HG03442 (cell line): ENCODE measurements around the gene HPSE2.

Experiments
- ATAC-seq: cut with Tn5 transposase; IDR thresholded peaks from one replicate; pipeline ENCODE4 v1.9.1; 2021; ENCODE audit warnings: mild to moderate bottlenecking, moderate library complexity; ENCODE audit not compliant: unreplicated experiment

HPSE2 gene

DNA sequence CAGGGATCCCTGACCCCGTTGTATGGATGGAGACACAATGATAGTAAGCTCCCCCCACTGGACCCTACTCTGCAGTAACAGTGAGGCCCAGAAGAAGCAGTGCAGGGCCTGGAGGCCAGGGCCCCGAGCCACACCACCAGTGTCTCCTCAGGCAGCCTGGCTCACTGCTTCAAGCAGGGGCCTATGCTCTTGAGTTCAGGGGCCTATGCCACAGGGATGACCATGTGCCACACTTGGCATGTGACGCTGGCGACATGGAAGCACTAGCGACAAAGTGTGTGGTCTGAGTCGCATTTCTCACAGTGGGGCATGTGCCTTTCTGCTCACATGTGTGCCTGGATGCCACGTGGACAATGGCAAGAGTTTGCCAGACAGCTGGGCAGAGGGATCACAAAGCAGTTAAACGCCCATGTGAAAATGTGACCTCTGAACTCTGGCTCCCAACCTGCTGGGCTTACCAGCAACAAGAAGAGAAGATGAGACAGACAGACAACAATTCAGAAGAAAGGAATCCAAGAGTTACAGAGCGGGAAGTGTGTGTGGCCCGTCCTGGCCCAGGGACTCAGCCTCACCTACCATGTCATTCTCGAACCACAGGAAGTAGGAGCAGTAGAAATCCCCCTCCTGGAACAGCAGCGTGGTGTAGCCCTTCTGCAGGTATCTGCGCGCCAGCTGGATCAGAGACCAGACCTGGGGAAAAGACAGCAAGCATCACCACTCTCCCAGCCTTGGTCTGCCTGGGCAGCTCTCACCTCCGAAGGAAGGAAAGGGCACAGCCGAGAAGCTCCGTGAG lies 816.0 kb downstream of the HPSE2 start:
- ATAC-seq = no peak

DNA sequence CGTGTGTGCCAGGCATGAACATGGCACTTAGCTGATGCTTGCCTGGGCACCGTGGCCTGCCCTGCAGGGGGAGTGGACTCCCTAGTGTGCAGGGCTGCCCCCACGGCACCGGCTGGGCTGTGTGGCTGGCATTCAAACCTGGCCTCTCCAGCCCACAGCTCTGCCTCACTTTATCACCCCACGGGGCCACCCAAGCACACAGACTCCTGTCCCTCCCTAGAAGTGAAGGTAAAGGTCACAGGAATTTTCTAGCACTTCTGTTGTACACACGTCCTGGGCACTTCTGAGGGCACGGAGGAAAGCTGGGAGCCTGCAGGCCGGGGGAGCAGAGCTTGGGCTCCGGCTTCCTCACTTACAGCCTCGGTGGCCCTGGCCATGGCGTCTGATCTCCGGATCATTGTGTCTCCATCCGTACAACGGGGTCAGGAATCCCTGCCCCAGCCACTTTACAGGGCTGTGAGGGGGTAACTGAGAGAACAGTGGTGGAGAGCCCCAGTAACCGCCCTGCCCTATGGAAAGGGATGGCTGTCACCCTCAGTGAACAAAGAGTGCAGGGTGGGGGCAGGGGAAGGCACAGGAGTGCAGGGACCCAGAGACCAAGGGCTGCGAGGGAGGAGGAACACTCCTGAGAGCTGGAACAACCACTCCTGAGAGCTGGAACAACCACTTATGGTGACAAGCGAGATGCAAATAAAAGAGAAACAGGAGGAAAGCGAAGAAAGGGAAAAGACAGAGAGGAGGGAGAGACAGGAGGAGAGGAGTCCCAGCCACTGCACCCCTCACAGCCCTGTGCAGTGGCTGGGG lies 816.8 kb downstream of the HPSE2 start:
- ATAC-seq = no peak

DNA sequence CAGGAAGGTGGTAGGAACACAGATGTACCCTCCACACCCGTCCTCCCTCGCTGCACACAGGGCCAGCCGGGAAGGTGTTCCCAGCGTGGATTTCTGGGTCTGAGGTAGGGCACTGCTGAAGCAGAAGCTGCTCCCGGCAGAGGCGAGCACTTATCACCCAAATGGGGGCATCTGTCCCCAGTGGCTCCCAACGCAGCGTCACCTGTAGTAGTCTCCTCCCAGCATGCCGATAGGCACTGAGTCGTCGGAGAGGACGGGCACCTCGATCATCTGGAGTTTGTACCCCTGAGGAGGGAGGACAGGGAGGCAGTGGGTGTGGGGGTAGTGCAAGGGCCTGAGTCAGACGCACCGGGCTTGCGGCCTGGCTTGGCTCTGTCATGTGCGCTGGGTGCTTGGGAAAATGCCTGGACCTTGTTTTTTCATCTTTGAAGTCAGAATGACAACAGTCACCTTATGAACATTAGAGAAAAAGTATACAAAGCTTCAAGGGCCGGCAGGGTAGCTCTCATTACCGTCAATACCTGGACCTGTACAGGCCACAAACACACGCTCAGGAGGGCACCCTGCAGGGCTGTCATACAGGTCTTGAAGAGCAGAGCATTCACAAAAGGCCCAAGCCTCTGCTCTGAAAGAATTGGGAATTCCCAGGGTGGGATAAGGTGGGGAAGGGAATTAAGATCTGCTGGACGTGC lies 817.5 kb downstream of the HPSE2 start:
- ATAC-seq = no peak

DNA sequence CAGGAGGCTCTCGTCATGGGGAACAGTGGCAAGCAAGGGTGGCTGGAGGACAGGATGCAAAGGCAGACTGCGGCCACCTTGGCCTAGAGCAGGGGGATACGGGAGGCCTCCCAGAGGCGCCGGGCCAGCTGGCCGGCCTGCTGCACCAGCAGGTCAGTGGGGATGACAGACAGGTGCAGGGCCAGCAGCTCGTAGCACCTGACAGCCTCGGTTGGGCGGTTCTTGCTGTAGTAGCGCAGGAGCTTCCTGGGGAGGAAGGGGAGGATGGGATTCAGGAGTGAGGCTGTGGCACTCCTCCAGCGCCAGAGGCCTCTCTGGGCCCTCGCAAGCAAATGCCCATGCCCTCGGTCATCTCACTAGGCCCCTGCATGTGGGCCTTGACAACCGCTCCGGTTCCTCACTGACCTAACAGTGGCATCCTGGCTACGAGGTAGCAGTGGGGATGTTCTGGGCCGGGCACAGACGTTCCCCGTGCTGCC lies 818.1 kb downstream of the HPSE2 start:
- ATAC-seq = no peak

DNA sequence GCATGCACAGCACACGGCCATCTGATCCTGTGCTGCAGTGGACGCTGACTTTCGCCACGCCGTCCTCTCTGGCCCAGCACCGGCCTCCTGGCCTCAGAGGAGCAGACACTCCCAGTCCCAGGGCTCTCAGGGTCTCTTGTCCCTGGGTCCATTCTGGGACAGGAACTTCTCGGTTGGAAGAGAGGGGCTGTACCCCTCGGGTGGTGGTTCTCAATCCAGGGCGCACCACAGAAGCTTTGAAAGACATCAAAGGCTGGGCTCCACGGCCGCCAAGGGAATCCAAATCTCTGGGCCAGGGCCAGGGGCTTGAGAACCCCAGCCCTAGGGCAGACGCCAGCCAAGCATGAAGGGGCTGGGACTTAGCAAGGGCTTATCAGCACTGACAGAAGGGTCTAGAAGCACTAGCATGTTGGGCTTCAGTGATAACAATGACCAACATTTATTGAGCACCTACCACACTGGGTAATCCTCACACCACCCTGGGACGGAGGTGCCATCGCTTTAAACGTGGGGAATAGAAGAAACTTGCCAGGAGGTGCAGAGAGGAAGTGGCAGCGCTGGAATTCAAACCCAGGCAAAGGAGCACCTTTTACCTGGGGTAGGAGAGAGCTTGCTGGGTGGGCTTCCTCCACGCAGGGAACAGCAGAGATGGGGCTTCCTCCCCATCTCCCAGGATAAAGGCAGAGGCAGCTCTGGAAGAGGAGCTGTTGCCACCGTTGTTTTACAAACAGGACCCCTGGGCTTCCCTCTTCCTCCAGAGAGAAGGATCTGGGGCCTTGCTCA lies 818.9 kb downstream of the HPSE2 start:
- no peak for ATAC-seq

DNA sequence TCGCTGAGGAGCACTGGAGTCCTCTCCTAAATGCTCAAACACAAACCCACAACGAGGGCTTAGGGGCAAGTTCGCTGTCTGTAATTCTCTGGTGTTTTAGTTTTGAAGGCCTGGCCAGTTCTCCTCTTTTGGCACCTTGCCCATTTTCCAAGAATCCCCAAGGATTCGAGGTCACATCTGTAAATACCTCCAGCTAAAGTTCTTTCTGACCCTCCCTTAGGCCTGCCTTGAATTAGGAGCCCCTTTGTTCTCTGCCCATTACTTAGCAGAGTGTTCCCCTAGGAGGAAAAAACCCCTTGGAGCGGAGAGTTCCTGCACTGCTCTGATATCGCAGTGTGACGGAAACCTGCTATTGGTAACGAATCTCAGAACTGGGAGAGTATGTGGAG lies 819.9 kb downstream of the HPSE2 start:
- no peak for ATAC-seq

DNA sequence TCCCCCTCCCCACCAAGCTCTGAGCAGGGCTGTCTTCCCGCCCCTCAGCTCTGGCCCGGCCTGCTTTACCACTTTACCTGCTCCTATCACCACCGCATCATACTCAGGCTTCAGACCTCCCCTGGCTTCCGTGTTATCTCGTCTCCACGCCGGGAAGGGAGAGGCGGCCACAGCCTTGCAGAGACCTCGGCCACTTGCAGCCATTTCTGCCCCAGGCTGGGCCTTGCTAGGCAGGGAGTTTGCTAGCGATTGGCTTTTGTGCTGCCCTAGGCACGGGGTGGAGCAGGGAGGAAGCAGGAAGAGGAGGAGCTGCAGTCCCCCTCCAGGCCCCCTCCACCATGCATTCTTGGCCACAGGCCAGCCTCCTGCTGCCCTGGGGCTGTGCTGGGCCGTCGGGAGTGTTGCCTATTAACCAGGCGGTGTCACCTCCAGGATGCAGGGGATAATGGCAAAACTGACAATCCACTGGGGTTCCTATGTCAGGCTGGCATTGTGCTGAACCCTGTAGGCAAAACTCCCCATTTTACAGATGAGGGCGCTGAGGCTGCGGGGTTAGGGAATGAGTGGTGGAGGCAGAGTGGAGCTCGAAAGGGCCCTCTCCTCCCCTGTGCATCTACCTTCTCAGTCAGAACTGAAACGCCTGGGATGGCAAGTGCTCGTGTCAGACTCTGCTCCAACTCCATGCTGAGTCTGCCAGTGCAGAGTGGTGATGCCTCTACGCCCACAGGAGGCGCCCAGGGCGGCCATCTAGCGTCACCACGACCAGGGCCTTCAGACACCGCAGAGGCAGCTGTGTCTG lies 820.5 kb downstream of the HPSE2 start, which contains the start of gene PYROXD2:
TSS of gene PYROXD2 (minus strand) at position 251 of the 799 bp plus-strand sequence. CDS start at position 204, 47 bp downstream.
- peak; percentile 52 for ATAC-seq

DNA sequence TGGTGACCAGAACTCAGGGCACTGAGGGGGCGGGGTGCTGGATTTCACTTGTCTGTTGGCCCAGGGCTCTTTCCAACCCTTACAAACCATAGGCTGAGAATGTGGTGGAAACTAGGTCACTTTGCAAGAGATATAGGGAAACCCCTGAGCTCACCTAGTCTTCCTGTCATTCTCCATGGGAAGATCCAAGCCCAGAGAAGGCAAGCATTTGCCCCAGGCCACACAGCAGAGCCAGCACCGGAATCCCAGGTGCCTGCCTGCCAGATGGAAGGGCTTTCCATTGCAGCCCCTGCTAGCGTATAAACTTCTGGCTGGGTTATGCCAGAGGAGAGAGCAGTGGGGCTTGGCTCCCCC lies 821.1 kb downstream of the HPSE2 start:
- no peak for ATAC-seq

DNA sequence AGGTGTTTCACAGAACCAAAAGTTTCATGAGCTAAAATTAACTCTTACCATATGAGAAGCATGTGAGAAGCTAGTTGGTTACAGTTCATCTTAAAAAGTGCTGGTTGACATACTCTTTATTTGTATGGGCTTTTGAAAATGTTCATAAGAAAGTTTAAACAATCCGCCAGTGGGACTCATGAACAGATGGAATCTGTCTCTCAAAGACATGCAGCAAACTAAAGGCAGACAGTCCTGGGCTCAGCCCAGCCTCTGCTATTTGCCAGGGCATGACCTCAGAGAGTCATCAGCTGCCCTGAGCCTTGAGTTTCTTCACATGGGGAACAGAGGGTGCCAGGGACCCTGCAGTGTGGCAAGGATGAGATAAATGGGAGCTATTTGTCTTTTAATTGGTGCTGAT lies 823.9 kb downstream of the HPSE2 start:
- no peak for ATAC-seq

DNA sequence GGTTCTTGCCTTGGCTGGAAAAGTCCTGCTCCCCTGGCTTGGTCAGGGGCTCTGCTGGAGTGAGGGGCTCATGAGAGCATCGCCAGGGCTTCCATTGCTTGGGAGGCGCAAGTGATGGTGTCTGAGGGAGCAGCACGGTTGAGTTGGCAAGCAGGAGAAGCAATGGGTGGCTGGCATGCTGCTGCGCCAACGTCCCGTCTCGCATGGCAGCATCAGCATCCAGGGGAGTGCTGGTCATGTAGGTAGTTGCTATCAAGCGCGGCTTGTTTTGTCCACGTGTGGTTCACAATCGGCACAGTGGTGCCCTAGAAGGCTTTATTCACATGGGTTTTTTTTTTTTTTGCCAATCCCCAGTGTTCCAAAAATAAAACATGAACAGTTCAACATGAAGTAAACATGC lies 824.5 kb downstream of the HPSE2 start:
- no peak for ATAC-seq

DNA sequence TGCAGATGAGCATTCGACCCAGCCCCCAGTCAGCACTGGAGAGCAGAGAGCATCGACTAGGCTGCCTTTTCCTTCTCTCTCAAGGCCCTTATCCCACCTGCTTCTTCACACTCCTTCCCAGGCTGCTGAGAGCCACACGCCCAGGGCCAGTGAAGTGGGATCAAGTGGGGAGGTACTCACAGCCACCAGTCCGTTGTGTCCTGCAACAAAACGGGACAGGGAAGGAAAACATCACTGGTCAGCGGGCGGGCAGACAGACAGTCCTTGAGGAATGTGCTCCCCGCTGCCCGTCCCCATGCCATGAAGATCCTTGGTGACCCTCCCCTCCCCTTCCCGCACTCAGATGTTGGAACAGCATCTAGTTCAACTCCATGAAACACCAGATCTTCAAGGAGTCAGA lies 824.9 kb downstream of the HPSE2 start:
- no peak for ATAC-seq

DNA sequence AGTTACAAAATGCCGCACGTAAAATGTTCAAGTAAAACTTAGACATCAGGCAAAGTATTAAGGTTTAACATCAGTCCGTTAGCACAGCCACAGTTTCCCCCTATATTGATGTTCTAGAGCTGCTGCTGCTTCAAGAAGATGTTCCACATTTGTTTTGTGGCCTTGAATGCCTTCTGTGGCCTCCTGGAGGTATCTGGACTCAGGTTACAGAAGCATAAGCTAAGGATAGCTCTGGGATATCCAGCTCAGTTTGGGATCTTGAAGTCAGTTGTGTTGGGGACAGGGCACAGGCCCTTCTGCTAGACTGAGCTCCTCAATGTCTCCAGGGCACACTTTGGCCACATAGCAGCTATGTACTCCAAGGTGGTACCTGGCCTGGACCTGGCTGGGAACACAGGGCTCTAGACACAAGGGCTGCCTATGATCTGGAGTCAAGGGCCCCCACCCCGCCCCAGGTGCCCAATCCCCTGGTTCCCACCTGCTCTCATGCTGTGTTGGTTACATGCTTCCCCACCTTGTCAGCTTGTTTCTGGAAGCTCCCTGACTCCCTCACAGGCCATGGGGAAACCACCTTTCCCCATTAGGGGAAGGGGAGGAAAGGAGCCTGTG lies 825.4 kb downstream of the HPSE2 start:
- no peak for ATAC-seq

DNA sequence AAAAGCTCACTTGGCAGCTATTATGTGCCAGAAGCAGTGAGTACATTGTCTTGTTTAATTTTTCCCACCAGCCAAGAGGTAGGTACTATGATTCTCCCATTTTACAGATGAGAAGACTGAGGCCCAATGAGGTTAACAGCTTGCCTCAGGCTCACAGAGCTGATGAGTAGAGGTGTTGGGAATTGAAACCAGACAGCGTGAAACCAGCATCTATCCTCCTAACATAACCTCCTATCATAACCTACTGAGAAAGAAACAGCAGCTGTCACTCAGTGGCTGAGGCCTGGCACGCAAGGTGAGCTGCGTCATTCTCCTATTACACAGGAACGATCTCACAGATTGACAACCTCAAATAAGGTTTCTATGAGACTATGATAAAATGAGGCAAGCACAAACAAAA lies 826.9 kb downstream of the HPSE2 start:
- no peak for ATAC-seq

DNA sequence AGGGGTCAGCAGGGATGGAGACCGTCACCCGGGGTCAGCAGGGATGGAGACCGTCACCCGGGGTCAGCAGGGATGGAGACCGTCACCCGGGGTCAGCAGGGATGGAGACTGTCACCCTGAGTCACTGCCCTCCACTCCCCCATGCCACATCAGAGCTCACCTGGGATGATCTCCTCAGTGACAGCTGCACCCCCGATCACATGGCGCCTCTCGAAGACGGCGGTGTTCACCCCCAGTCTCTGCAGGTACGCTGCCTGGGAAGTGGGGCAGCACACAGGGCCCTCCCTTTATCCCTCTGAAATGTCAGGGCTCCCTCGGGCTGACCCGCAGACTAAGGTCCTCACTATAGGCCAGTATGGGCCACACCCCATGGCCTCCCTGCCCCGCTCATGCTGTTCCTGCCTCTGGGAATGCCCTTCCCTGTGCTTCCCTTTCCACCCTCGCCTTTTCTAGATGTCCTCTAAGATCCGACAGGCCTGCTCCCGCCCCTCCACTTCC lies 827.9 kb downstream of the HPSE2 start:
- ATAC-seq = no peak
